Measurements from ENCODE around the gene NDUFA8. TPM values are rescaled to one million over a fixed set of nuclear protein-coding genes. Genes with fewer than 3 reads are reported as not detected.

The NDUFA8 gene
- total RNA-seq, 1 experiment from 2014 or later, result 55.5 TPM

GRCh38 chr9:122120316-122121071 lies 39.1 kb downstream of the NDUFA8 start:
- TF ChIP-seq SIN3A (IDR thresholded peaks at IDR 0.05; ENCODE audit: borderline replicate concordance, insufficient read depth, low read depth, low read length), result no peak
- no peak for TF ChIP-seq TCF7L2 (IDR thresholded peaks at IDR 0.05; ENCODE audit: low read depth, low read length)
- no peak for TF ChIP-seq REST (IDR thresholded peaks at IDR 0.05; ENCODE audit: insufficient read depth in 1 of 2, low read depth in 2 of 2, low read length in 1 of 2)
- no peak for TF ChIP-seq CTCF (IDR thresholded peaks at IDR 0.05)
- no peak for TF ChIP-seq POLR2AphosphoS5 (IDR thresholded peaks at IDR 0.05; ENCODE audit: low read depth, low read length)
- no TSS peak for BruUV-seq (replicated peaks)
- DNase-seq (ENCODE audit: low read depth, low spot score), result no peak
- H3K9me3 ChIP-seq (ENCODE audit: control insufficient read depth, insufficient read depth, low read depth, low read length), result no peaks in the 10 kb centered on the region
- no peak overlapping the region for H3K4me3 ChIP-seq (ENCODE audit: low read depth in 2 of 2, low read length in 2 of 2)
- H3K4me1 ChIP-seq (ENCODE audit: control insufficient read depth, insufficient read depth, low read length), result no peaks in the 10 kb centered on the region
- no peaks in the 10 kb centered on the region for H3K27me3 ChIP-seq (ENCODE audit: control insufficient read depth, insufficient read depth, low read length)
- CTCF ChIA-PET, result interaction anchor here (0.5 to 1.4 kb wide), 2 partner anchors 21 to 337 kb away, joined by 4 to 11 read pairs; no protein-coding TSS in a partner anchor
- no peak for ATAC-seq
- H3K27ac ChIP-seq (ENCODE audit: low read length), result no peak overlapping the region
- POLR2A ChIA-PET, result no interaction called here
- in situ Hi-C loops (cut with HindIII; ENCODE audit: low pct_unique_long_range_greater_than_20kb, low sequenced_read_pairs), result no loop called here
- no peaks in the 10 kb centered on the region for H3K36me3 ChIP-seq (ENCODE audit: control insufficient read depth, insufficient read depth, low read length)
- intact Hi-C loops (cut with micrococcal nuclease; ENCODE audit: unreplicated experiment), result loop anchor here (10.0 kb wide), 1 partner anchor 694 kb away; no protein-coding TSS in a partner anchor

- H3K4me3 ChIP-seq (ENCODE audit: low read depth in 2 of 2, low read length in 2 of 2), result no peak overlapping the region
- no peaks in the 10 kb centered on the region for H3K4me1 ChIP-seq (ENCODE audit: control insufficient read depth, insufficient read depth, low read length)
- DNase-seq (ENCODE audit: low read depth, low spot score) (no peak), ATAC-seq (no peak)
- no peak for TF ChIP-seq TCF7L2 (IDR thresholded peaks at IDR 0.05; ENCODE audit: low read depth, low read length)
- no peak for TF ChIP-seq CTCF (IDR thresholded peaks at IDR 0.05)
- no peak for TF ChIP-seq POLR2AphosphoS5 (IDR thresholded peaks at IDR 0.05; ENCODE audit: low read depth, low read length)
- TF ChIP-seq SIN3A (IDR thresholded peaks at IDR 0.05; ENCODE audit: borderline replicate concordance, insufficient read depth, low read depth, low read length), result no peak
- TF ChIP-seq REST (IDR thresholded peaks at IDR 0.05; ENCODE audit: insufficient read depth in 1 of 2, low read depth in 2 of 2, low read length in 1 of 2), result no peak
- no peaks in the 10 kb centered on the region for H3K27me3 ChIP-seq (ENCODE audit: control insufficient read depth, insufficient read depth, low read length)
- intact Hi-C loops (cut with micrococcal nuclease; ENCODE audit: unreplicated experiment) (loop anchor here (10.0 kb wide), 1 partner anchor 695 kb away; no protein-coding TSS in a partner anchor), in situ Hi-C loops (cut with HindIII; ENCODE audit: low pct_unique_long_range_greater_than_20kb, low sequenced_read_pairs) (no loop called here)
- H3K9me3 ChIP-seq (ENCODE audit: control insufficient read depth, insufficient read depth, low read depth, low read length), result no peaks in the 10 kb centered on the region
- no peak overlapping the region for H3K27ac ChIP-seq (ENCODE audit: low read length)
- H3K36me3 ChIP-seq (ENCODE audit: control insufficient read depth, insufficient read depth, low read length), result no peaks in the 10 kb centered on the region
- ChIA-PET CTCF (no interaction called here), POLR2A (no interaction called here)
- no TSS peak for BruUV-seq (replicated peaks)
Measured at GRCh38 chr9:122119721-122120120, 39.9 kb downstream of the NDUFA8 start.

Data from Panc1 (cell line).